ENCODE results near the gene GAS2.

DNA sequence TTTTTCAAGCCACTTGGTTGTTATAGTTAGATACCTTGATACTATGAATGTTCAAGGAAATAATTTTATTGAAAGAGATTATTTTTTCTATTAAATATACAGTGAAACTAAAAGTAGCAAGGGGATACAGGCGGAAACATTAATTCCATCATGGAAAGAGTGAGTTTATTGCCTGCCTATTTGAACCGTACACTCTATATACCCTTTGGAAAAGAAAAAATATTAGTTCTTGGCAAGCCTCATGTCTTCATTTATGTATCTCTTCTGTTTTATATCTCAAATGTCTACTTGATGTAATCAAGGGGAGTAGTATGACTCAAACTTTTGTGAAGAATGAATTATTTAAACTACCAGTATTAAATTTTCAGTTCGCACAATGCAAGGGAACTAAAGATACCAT lies 54.0 kb downstream of the GAS2 start:
- TF ChIP-seq, protein P1, sequence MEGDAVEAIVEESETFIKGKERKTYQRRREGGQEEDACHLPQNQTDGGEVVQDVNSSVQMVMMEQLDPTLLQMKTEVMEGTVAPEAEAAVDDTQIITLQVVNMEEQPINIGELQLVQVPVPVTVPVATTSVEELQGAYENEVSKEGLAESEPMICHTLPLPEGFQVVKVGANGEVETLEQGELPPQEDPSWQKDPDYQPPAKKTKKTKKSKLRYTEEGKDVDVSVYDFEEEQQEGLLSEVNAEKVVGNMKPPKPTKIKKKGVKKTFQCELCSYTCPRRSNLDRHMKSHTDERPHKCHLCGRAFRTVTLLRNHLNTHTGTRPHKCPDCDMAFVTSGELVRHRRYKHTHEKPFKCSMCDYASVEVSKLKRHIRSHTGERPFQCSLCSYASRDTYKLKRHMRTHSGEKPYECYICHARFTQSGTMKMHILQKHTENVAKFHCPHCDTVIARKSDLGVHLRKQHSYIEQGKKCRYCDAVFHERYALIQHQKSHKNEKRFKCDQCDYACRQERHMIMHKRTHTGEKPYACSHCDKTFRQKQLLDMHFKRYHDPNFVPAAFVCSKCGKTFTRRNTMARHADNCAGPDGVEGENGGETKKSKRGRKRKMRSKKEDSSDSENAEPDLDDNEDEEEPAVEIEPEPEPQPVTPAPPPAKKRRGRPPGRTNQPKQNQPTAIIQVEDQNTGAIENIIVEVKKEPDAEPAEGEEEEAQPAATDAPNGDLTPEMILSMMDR (conservative IDR thresholded peaks at IDR 0.05 in 1 of 2, IDR thresholded peaks at IDR 0.05 in 1 of 2; ENCODE audit: low read depth in 1 of 2, low read length in 2 of 2) = no peak
- no peak for TF ChIP-seq EZH2 (IDR thresholded peaks at IDR 0.05; ENCODE audit: low read length, missing control alignments)

Measured in fibroblast of lung (primary cell).